ENCODE data around the gene GCNT2.

The GCNT2 gene

GRCh38 chr6:10640412-10640811 lies 119.3 kb downstream of the GCNT2 start:
- no peak for TF ChIP-seq CTCF (IDR thresholded peaks at IDR 0.05)

GRCh38 chr6:10641528-10641927 lies 120.4 kb downstream of the GCNT2 start:
- TF ChIP-seq CTCF (IDR thresholded peaks at IDR 0.05) = no peak

- no peak for TF ChIP-seq CTCF (IDR thresholded peaks at IDR 0.05)
Measured at GRCh38 chr6:10643201-10643651, 122.1 kb downstream of the GCNT2 start.

GRCh38 chr6:10644225-10644624 lies 123.1 kb downstream of the GCNT2 start:
- no peak for TF ChIP-seq CTCF (IDR thresholded peaks at IDR 0.05)

GRCh38 chr6:10655508-10656055 lies 134.4 kb downstream of the GCNT2 start:
- TF ChIP-seq CTCF (IDR thresholded peaks at IDR 0.05) = no peak

GRCh38 chr6:10658910-10659698 lies 138.0 kb downstream of the GCNT2 start:
- TF ChIP-seq CTCF (IDR thresholded peaks at IDR 0.05) = no peak

GRCh38 chr6:10659699-10660348 lies 138.7 kb downstream of the GCNT2 start:
- no peak for TF ChIP-seq CTCF (IDR thresholded peaks at IDR 0.05)
